Neutrophil (primary cell): ENCODE measurements around the gene VPS41.

Experiments
- H3K27ac ChIP-seq: fragments of 200-600 bp; sonication (generic); 2 replicates; pipeline ENCODE4 v1.5.1; 2016; ENCODE audit warnings: mild to moderate bottlenecking, moderate library complexity
- H3K27me3 ChIP-seq: fragments of 200-600 bp; sonication (generic); 2 replicates; pipeline ENCODE4 v1.6.0; 2016; ENCODE audit warnings: mild to moderate bottlenecking
- H3K36me3 ChIP-seq: fragments of 200-600 bp; sonication (generic); 2 replicates; pipeline ENCODE4 v1.5.1; 2017
- H3K4me1 ChIP-seq, 2 experiments: fragments of 200-600 bp in 1 of 2; sonication (generic) in 1 of 2; 1 replicate in 1 of 2; 2 replicates in 1 of 2; pipeline versions ENCODE4 v1.5.1 to v1.6.1; 2013 to 2016; ENCODE audit warnings: low read depth in 1 of 2, low read length in 1 of 2, mild to moderate bottlenecking in 1 of 2, moderate library complexity in 1 of 2; ENCODE audit not compliant: control insufficient read depth in 1 of 2, insufficient read depth in 1 of 2
- H3K4me3 ChIP-seq, 2 experiments: fragments of 200-600 bp in 1 of 2; sonication (generic) in 1 of 2; 1 replicate in 1 of 2; 2 replicates in 1 of 2; pipeline ENCODE4 v1.5.1; 2013 to 2016; ENCODE audit warnings: low read depth in 1 of 2, low read length in 1 of 2, mild to moderate bottlenecking in 1 of 2, moderate library complexity in 1 of 2
- H3K9me3 ChIP-seq: fragments of 200-600 bp; sonication (generic); 2 replicates; pipeline ENCODE4 v1.5.1; 2016
- CTCF ChIP-seq: fragments of 200-600 bp; sonication (generic); IDR thresholded peaks from 2 replicates; pipeline ENCODE4 v1.5.1; 2016; ENCODE audit warnings: antibody characterized with exemption

The VPS41 gene

GRCh38 chr7:38694326-38694725 lies 214.7 kb downstream of the VPS41 start:
- H3K4me1 ChIP-seq: no peaks in the 10 kb centered on the region
- no peaks in the 10 kb centered on the region for H3K27me3 ChIP-seq
- H3K36me3 ChIP-seq: no peaks in the 10 kb centered on the region
- H3K9me3 ChIP-seq: no peaks in the 10 kb centered on the region
- H3K4me3 ChIP-seq: no peak overlapping the region
- no peak overlapping the region for H3K27ac ChIP-seq
- TF ChIP-seq CTCF: no peak

- TF ChIP-seq CTCF: no peak
- no peaks in the 10 kb centered on the region for H3K27me3 ChIP-seq
- H3K9me3 ChIP-seq: no peaks in the 10 kb centered on the region
- no peak overlapping the region for H3K4me3 ChIP-seq
- no peaks in the 10 kb centered on the region for H3K36me3 ChIP-seq
- no peak overlapping the region for H3K27ac ChIP-seq
- no peaks in the 10 kb centered on the region for H3K4me1 ChIP-seq
Observed at GRCh38 chr7:38686888-38687287, 222.1 kb downstream of the VPS41 start.

GRCh38 chr7:38685851-38686250 lies 223.1 kb downstream of the VPS41 start:
- TF ChIP-seq CTCF: no peak
- no peak overlapping the region for H3K4me3 ChIP-seq
- no peaks in the 10 kb centered on the region for H3K4me1 ChIP-seq
- no peaks in the 10 kb centered on the region for H3K36me3 ChIP-seq
- H3K27ac ChIP-seq: no peak overlapping the region
- no peaks in the 10 kb centered on the region for H3K27me3 ChIP-seq
- H3K9me3 ChIP-seq: no peaks in the 10 kb centered on the region

- no peaks in the 10 kb centered on the region for H3K4me1 ChIP-seq
- no peaks in the 10 kb centered on the region for H3K27me3 ChIP-seq
- no peak overlapping the region for H3K4me3 ChIP-seq
- H3K36me3 ChIP-seq: no peaks in the 10 kb centered on the region
- TF ChIP-seq CTCF: no peak
- no peaks in the 10 kb centered on the region for H3K9me3 ChIP-seq
- no peak overlapping the region for H3K27ac ChIP-seq
Observed at GRCh38 chr7:38682606-38683005, 226.4 kb downstream of the VPS41 start.

GRCh38 chr7:38681882-38682281 lies 227.1 kb downstream of the VPS41 start:
- no peak for TF ChIP-seq CTCF
- H3K9me3 ChIP-seq: no peaks in the 10 kb centered on the region
- no peaks in the 10 kb centered on the region for H3K36me3 ChIP-seq
- no peak overlapping the region for H3K4me3 ChIP-seq
- H3K27me3 ChIP-seq: no peaks in the 10 kb centered on the region
- no peaks in the 10 kb centered on the region for H3K4me1 ChIP-seq
- H3K27ac ChIP-seq: no peak overlapping the region

GRCh38 chr7:38679419-38679818 lies 229.6 kb downstream of the VPS41 start:
- H3K9me3 ChIP-seq: no peaks in the 10 kb centered on the region
- H3K27me3 ChIP-seq: no peaks in the 10 kb centered on the region
- no peaks in the 10 kb centered on the region for H3K36me3 ChIP-seq
- H3K4me3 ChIP-seq: no peak overlapping the region
- peaks cover 0 to 5% of the 10 kb centered on the region in 2 experiments for H3K4me1 ChIP-seq
- H3K27ac ChIP-seq: no peak overlapping the region
- no peak for TF ChIP-seq CTCF
